ENCODE measurements around the gene ZBTB5. TPM values are rescaled to one million over a fixed set of nuclear protein-coding genes. Genes with fewer than 3 reads are reported as not detected.

ZBTB5 gene
- total and polyA plus RNA-seq, 7 donors = 2.5 to 6.0 (median 5.3) TPM

DNA sequence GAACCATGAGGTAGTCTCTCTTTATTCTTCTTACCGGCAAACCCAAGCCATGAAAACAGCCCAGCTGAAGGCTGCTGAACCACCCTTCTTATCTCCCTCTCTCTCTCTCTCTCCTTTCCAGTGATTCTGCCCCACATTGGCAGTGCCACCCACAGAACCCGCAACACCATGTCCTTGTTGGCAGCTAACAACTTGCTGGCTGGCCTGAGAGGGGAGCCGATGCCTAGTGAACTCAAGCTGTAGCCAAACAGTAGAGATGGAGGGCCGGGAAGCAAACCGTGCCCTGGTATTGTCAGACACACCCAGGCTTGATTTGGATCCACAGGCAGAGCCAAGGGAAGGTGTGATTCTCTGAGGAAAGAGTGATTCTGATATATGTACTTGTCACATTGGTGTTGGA lies 28.7 kb downstream of the ZBTB5 start:
- intact Hi-C loops (cut with DNase I) = no loop called here
- no peak overlapping the region for H3K4me3 ChIP-seq
- TF ChIP-seq, protein P1, sequence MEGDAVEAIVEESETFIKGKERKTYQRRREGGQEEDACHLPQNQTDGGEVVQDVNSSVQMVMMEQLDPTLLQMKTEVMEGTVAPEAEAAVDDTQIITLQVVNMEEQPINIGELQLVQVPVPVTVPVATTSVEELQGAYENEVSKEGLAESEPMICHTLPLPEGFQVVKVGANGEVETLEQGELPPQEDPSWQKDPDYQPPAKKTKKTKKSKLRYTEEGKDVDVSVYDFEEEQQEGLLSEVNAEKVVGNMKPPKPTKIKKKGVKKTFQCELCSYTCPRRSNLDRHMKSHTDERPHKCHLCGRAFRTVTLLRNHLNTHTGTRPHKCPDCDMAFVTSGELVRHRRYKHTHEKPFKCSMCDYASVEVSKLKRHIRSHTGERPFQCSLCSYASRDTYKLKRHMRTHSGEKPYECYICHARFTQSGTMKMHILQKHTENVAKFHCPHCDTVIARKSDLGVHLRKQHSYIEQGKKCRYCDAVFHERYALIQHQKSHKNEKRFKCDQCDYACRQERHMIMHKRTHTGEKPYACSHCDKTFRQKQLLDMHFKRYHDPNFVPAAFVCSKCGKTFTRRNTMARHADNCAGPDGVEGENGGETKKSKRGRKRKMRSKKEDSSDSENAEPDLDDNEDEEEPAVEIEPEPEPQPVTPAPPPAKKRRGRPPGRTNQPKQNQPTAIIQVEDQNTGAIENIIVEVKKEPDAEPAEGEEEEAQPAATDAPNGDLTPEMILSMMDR (IDR thresholded peaks at IDR 0.05) = no peak
- no peaks in the 10 kb centered on the region for H3K27me3 ChIP-seq (ENCODE audit: insufficient read depth in 3 of 3, low read length in 2 of 3)
- H3K27ac ChIP-seq = peak overlapping the region; percentile 13
- peaks cover 21% of the 10 kb centered on the region for H3K4me1 ChIP-seq
- H3K9me3 ChIP-seq = no peaks in the 10 kb centered on the region
- DNase-seq = no peak
- H3K36me3 ChIP-seq (ENCODE audit: insufficient read depth in 1 of 2, low read depth in 1 of 2) = peaks cover 9 to 92% of the 10 kb centered on the region in 2 donors
- 41 to 56% (median 42%) methylated on average over 5 of the region's 5 CpGs for WGBS, 3 donors
- no peak for ATAC-seq

DNA sequence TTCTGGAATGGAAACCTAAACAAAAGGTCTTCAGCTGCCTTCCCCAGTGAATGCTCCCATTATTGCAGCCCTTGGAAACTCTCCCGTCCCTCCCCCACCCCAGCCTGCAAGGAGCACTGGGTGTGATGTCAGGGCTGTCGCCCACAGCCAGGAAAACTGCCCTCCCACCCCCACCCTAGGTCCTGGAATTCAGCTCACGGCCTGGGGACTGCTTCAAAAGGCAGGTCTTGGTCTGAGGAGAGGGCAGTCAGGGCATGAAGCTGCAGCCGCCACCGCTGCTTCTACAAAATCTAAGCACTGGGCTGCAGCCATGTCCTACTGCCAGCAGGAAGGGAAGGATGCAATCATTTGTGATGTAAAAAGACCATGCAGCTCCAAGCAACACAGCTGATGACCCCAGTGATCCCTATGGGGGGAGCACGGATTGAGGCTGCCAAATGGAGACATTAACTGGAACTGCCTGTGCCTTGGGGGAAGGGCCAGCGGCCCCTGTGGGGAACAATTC lies 31.3 kb downstream of the ZBTB5 start:
- no peak for ATAC-seq
- H3K4me1 ChIP-seq = peaks cover 21% of the 10 kb centered on the region
- peaks cover 3 to 92% of the 10 kb centered on the region in 2 donors for H3K36me3 ChIP-seq (ENCODE audit: insufficient read depth in 1 of 2, low read depth in 1 of 2)
- no peaks in the 10 kb centered on the region for H3K27me3 ChIP-seq (ENCODE audit: insufficient read depth in 3 of 3, low read length in 2 of 3)
- H3K9me3 ChIP-seq = no peaks in the 10 kb centered on the region
- TF ChIP-seq, protein P1 (IDR thresholded peaks at IDR 0.05) = no peak
- DNase-seq = no peak
- no peak overlapping the region for H3K4me3 ChIP-seq
- intact Hi-C loops (cut with DNase I) = no loop called here
- H3K27ac ChIP-seq = no peak overlapping the region
- WGBS, 3 donors = 33 to 43% (median 34%) methylated on average over 7 of the region's 7 CpGs

DNA sequence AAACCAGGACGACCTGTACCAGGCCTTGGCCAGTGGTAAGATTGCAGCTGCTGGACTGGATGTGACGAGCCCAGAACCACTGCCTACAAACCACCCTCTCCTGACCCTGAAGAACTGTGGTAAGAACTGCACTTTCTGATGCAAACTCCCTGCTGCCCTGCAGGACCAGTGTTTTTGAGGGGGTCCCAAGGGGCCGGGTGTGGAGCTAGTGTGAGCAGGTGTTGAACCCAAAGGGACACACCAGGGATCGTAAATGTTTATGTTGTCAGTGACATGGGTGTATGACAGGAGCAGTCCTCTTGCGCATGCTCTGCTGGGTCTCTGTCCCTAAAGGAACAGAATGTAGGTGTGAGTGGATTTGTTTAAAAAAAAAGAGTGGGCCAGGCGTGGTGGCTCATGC lies 33.2 kb downstream of the ZBTB5 start:
- intact Hi-C loops (cut with DNase I) = no loop called here

DNA sequence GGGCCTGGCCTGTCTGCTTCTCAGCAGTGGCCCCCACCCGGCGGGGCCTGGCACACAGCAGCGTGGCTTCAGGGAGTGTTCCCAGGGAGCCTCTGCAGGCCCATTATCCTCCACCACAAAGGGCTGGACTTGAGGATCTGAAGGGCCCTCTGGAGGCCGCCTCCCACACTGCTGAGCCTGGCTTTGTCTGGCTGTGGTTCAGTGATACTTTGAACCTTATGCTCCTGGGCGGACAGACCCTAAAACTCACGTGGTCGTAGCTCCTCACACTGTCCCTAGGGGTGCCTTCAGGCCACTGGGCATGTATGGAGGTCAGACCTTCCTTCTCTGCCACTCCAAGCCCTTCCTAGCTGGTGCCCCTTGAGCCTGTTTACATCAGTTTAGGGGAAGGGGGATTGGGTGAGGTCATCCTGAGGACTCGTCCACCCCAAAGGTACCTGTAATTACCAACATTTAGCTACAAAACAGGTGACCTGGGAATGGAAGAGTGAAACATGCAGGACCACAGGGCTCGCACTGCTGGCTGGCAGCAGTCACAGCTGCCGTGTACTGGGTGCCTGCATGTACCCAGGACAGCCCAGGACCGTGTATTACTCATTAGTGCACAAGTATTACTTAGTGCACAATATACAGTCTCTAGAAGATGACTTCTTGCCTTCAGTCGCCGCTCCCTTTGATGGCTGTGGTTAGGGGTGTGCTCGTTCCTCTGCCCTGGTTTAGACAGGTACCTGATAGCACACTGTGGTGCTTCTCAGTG lies 34.2 kb downstream of the ZBTB5 start:
- 65 to 79% (median 72%) methylated on average over 14 of the region's 14 CpGs for WGBS, 3 donors
- intact Hi-C loops (cut with DNase I) = no loop called here

More for the DNA sequence above, 33.2 kb downstream of the ZBTB5 start:
- Histone ChIP-seq H3K27me3 (ENCODE audit: insufficient read depth in 3 of 3, low read length in 2 of 3) (no peaks in the 10 kb centered on the region), H3K27ac (no peak overlapping the region), H3K36me3 (ENCODE audit: insufficient read depth in 1 of 2, low read depth in 1 of 2) (peaks cover 6 to 93% of the 10 kb centered on the region in 2 donors), H3K4me1 (peaks cover 5% of the 10 kb centered on the region), H3K4me3 (no peak overlapping the region), H3K9me3 (no peaks in the 10 kb centered on the region)
- 66 to 75% (median 72%) methylated on average over 6 of the region's 6 CpGs for WGBS, 3 donors
- ATAC-seq (no peak), DNase-seq (no peak)
- TF ChIP-seq, protein P1 (IDR thresholded peaks at IDR 0.05) = no peak

More for the DNA sequence above, 34.2 kb downstream of the ZBTB5 start:
- no peaks in the 10 kb centered on the region for H3K27me3 ChIP-seq (ENCODE audit: insufficient read depth in 3 of 3, low read length in 2 of 3)
- H3K4me3 ChIP-seq = no peak overlapping the region
- H3K36me3 ChIP-seq (ENCODE audit: insufficient read depth in 1 of 2, low read depth in 1 of 2) = peaks cover 3 to 93% of the 10 kb centered on the region in 2 donors
- TF ChIP-seq, protein P1 (IDR thresholded peaks at IDR 0.05) = no peak
- H3K27ac ChIP-seq = no peak overlapping the region
- ATAC-seq (peak in 3 of 4 donors; percentile 17 to 22 (median 19)), DNase-seq (no peak)
- peaks cover under 1% of the 10 kb centered on the region for H3K4me1 ChIP-seq
- H3K9me3 ChIP-seq = no peaks in the 10 kb centered on the region
